Astrocyte (in vitro differentiated cells and primary cell): Measurements from ENCODE around the gene PLAAT4.
"Not testable (repeated sequence)": the region's sequence is repeated elsewhere in the genome, so short reads cannot be mapped to it uniquely, and the experiment has no call there.

Experiments used
- CTCF ChIP-seq: IDR thresholded peaks from 2 replicates; pipeline ENCODE4 v1.5.1; 2011; ENCODE audit warnings: low read depth, mild to moderate bottlenecking, inconsistent platforms, low read length, moderate library complexity; ENCODE audit not compliant: insufficient read depth
- EZH2 ChIP-seq: IDR thresholded peaks from 2 replicates; pipeline ENCODE4 v1.6.1; 2012; ENCODE audit warnings: mild to moderate bottlenecking, low read length, inconsistent platforms; ENCODE audit not compliant: insufficient read depth

- TF ChIP-seq CTCF, EZH2: not testable (repeated sequence)
Measured at GRCh38 chr11:63529373-63529772, 7.2 kb upstream of the PLAAT4 start.
